Brain pericyte (primary cell): ENCODE data around the gene OCA2.
"Not testable (repeated sequence)": the region's sequence is repeated elsewhere in the genome, so short reads cannot be mapped to it uniquely, and the experiment has no call there.

Source experiments
- DNase-seq: peaks from one replicate; pipeline ENCODE4 v3.0.0-alpha.2; 2012; ENCODE audit warnings: low read depth, low spot score

The OCA2 gene

DNA sequence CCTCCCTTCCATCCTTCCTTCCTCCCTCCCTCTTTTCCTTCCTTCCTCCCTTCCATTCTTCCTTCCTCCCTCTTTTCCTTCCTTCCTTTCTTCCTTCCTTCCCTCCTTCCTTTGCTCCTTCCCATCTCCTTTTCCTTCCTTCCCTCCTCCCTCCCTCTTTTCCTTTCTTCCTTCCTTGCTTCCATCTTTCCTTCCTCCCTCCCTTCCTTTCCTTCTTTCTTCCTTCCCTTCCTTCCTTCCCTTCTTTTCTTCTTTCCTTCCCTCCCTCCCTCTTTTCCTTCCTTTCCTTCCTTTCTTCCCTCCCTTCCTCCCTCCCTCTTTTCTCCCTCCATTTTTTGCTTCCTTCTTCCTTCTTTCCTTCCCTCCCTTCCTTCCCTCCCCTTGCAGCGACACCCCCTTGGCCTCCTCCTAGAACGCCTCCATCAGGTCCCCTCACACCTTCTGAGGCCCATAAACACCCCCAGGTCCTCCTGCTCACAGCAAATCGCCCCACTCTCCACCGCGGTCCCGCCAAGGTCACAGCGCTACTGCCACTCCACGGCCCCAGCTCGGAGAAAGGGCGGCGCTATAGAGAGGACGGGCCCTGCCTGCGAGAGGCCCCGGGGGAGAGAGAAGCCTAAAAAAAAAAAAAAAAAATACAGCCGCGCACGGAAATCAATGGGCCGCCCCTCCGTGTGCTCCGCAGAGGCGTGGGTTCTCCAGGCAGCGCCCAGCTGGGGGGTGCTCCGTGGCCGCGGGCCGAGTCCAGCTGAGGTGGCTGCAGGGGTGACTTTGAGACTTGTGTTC lies 328.2 kb downstream of the OCA2 start:
- DNase-seq = no peak

DNA sequence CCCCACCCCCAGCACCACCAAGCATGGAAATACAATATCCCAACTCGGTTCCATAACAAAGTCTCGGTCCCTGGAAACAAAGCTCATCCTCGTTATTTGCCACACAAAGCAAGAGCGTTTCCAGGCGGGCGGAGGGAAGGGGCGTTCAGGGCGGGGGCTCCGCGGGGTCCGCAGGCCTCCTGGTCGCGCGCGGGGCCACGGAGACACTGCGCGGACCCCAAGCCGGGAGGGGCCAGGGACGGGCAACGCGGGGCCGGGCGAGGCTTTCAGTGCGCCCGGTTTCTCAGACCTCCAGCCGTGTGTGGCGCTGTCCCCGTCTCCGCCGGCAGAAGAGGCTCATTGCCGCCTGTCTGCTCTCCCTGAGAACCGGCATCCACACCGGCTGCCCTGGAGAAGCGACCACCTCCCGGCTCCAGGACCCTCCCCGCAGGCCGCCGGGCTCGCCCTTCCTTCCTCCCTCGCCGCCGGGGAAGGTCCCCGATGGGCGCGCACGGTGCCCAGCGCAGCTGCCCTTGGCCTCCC lies 329.0 kb downstream of the OCA2 start:
- DNase-seq = no peak

DNA sequence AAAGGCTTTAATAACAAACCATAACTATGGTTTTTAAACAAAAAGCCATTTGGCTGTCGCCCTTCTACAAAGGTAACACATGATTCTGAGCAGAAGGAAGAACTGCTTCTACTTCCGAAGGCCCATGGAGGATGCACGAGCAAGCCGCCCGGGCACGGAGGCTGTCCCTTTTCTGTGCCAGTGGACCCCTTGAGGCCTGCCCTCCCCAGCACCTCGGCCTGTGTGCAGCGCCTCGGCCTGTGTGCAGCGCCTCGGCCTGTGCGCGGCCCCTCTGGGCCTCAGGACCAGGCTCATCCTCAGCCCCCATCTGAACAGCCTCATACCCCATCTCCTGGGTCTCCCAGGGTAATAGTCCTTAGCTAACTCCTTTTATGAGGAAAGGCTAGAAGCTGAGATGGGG lies 329.5 kb downstream of the OCA2 start:
- DNase-seq = no peak

DNA sequence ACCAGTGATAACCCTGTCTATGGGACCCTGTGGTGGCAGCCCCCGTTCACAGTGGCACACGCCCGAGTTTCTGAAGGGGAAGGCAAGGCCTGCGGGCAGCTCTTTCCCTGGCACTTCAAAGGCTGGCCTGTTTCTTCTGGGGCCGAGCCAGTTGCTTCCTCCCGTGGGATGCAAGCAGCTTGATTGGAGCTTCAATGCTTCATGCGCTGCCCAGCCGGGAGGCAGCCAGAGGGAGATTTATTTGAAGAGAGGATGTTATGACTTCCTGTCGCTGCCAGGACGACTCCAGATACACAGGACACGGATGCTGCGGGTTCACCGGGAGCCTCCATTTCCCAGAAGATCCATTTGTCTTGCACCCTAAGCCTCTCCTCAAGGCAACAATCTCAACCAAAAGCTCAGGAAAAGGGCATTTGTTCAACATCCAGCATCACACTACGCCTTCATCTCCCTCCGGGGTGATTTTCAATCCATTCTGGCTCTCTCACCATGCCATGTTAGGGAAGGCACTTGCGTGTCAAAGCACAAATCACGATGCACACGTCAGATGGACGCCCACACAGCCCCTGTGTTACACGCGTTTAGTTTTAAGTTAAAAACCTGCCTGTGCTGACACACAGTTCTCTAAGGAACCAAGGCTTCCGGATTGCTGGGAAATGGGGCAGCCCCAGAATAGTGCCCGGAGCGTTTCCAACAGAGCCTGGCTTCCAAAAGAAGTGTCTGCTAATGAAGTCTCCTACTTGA lies 330.2 kb downstream of the OCA2 start:
- DNase-seq = no peak

DNA sequence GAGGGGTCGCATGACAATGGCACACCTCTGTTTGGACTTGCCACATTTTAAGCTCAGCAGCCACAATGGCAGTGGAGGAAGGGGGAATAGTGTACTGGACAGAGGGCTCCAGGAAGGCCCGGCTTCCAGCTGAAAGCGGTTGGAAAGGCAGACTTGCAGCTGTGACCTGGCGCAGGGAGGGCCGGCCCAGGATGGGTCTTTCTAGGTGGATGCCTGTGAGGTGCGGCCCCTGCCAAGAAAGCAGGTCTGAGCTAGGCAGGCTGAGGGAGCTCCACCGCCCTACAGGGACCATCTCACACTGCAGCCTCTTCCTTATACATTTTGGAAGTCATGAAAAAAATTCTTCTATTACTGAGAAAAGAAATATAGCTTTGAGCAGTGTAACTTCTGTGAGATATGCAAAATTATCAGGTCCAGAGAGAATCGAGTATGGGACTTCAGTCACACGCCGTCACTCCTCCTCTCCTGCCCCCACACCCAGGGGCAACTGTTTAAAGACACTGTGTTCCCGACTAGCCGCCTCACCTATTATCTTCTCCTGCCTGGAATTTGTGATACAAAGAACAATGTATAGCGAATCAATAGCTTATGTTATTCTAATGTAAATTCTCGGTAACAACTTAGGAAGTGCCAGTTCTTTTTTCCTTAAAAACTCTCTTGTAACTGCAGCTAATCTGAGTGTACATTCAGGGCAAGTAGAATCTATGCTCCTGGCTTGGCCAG lies 331.0 kb downstream of the OCA2 start:
- no peak for DNase-seq

DNA sequence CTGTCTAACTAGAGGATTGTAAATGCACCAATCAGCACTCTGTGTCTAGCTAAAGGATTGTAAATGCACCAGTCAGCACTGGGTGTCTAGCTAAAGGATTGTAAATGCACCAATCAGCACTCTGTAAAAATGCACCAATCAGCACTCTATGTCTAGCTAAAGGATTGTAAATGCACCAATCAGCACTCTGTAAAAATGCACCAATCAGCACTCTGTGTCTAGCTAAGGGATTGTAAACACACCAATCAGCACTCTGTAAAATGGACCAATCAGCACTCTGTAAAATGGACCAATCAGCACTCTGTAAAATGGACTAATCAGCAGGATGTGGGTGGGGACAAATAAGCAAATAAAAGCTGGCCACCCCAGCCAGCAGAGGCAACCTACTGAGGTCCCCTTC lies 331.7 kb downstream of the OCA2 start:
- not testable (repeated sequence) for DNase-seq

DNA sequence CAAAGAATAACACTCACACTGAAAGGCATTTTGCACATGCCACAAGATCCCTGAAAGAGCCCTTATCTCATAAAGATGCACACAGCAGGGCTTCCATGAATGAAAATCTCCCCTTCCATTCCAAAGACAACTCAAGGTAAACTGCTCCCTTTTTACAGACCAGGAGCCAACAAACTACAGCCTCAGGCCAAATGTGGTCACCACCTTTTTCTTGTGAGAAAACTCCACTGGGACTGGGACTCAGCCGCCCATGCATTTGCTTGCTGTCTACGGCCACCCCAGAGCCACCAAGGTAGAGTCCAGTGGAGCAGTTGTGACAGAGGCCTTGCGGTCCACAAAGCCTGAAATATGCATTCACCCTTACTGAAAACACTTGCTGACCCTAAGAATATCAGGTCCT lies 334.8 kb downstream of the OCA2 start:
- no peak for DNase-seq

DNA sequence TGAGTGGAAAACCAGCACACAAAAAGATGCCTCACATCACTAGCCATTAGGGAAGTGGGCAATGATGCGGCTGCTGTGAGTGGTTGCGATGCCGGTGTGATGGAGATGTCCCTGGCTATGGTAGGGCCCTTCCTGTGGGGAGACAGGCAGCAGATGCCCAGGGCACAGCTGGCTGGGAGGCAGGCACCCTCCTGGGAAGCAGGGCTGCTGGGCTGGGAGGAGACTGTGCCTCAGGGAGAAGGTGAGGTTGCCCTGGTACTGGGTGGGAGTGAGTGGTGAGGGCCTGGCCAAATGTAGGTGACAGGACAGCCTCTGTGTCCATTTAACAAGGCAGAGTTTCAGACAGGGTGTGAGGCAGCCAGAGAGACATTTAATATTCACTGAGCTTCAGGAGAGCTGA lies 335.6 kb downstream of the OCA2 start:
- no peak for DNase-seq

DNA sequence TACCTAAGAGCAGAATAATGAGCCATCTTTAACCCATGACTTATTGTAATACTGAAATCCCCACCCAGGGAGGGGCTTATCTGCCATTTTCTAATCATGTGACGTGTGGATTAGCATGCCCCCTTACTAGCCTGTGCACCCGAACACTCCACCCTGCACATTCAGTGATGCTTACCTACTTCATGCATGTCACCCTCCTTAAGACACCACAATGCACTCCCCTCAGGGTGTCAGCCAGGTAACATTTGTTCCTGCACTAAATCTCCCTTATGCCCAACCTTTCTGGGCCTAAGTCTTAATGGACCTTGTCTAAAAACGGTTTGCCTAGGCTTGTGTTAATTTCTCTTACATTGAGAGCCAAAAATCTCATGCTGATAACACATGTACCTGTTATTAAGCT lies 336.6 kb downstream of the OCA2 start:
- no peak for DNase-seq

DNA sequence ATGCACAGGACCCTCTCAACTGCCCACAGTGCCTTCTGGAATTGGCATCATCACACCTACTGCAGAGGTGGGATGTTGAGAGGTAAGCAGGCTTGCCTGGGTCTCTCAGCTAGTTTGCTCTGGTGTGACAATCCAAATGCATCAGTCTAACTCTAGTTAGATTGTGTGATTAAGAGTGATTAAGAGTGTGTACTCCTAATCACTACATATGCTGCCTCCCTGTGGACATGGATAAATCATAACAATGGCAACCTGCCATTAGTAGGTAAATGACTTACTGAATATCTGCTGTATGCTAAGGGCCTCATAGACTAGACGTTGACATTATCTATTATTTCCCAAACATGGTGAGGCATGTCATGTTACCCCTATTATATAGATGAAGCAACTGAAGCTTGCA lies 342.1 kb downstream of the OCA2 start:
- no peak for DNase-seq

DNA sequence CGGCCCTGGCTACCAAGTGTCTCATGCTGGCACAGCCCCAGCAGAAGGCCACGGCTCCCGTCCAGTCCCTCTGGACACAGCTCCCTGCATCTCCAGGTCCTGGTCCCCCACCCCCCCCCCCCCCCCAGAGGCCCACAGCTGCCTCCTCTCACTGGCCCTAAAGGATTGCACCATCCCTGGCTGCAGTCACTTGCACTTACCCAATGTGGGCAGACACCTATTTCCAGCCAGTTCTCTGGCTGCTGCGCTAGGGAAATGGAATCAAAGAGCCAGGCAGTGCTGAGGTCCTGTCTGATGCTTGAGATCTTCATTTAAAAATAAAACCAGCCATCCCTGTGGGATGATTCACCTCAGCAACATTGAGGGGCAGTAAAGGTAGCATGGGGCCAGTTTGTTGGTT lies 346.4 kb downstream of the OCA2 start:
- DNase-seq = no peak

DNA sequence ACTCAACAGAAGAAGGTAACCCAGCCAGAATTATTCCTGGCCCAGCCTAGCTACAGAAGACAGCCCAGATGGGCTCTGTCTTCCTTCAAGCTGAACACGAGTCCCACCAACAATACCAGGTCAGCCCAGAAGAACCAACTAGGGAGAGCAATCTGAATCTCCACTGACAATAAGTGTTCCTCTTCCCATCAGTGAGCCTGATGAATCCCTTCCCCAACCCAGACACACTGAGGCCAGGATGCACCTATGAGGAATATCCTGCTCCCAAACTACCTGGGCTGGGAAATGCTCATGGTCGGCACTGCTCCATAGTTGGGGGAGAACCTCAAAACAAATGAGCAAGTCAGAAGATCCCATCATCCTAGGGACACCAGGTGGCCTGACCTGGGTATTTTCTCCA lies 351.1 kb downstream of the OCA2 start:
- DNase-seq = no peak

DNA sequence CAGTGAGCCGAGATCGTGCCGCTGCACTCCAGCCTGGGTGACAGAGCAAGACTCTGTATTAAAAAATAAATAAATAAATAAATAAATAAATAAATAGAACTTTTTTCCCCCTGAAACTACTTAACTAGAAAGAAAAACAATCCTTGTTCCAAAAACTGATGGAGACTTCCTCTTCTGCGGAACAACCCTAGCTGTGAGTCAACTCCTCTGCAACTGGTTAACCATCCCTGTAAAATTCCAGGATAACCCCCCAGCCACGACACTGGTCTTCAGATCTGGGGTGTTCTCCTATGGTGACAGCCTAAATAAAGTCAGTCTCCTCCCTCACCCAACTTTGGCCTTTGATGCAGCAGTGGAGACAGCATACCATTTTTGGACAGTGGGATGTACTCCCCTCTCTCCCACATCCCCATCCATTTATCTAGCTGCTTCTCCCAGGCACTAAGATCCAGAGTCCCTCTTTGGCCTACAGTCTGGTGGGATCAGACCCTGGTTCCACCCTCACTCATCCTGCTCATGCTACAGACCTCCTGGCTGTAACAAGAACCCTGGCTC lies 352.6 kb downstream of the OCA2 start:
- DNase-seq = no peak

DNA sequence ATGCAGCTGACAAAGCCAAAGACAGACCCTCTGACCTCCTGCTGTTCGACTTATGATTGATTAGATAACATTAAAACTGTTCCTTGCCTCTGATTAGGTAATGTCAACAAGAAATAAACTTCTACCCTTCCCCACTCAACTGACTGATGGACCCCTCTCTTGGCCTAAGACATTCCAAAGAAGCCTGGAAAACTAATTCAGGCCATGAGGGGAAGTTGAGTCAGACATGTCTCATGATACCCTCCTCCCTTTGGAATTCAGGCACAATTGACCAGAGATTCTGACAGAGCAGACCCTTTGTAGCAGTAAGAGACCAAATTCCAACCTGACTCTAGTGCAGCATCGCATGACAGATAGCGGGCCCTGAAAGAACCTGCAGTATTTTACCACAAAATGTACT lies 354.5 kb downstream of the OCA2 start:
- no peak for DNase-seq

DNA sequence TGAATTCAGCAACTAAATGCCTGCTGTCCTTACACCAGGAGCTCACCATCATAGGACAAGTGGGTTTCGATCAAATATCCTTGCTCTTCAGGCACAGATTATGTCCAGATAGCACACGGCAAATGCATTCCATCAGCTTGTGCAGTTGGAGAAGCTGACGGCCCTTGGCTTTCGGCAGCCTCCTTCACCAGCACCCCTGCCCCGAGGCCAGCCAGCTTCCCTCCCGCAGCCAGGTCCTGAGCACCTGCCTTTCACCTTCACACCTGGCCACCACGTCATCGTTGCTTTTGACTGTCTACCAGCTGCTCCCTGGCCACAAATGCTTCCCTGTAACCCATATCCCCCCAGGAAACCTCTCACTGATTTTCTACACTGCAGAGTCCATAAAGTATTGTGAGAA lies 355.5 kb downstream of the OCA2 start:
- DNase-seq = no peak

DNA sequence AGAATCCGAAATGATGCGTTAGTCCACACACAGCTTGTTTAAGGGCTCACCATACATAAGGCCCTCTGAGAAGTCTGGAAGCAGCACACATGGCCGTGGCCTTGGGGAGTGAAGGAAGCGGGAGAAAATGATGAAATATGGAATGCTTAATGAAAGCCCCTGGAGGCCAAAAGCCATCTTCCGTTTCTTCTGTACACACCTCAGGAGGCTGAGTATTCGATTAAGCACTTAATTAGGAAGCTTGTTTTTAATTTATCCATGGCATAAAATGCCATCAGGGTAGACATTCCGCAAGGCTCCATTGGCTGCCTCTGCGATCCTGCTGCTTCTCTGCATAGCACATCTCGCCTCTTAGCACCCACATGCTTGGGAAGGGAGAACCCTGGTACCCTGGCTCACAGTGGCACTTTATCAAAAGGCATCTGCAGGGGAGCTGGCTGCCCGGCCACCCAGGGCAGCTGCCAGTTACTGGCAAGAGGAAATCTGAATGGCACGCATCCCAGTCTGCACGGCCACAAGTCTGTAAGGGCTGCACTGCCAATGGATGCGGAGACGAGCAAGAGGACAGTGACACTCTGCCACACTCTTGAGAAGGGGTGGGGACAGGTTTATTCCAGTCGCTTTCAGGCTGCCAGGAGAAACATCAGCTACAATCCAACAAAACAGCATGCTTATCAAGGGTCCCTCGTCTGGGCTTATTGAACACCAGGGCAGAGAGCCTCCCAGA lies 356.2 kb downstream of the OCA2 start:
- no peak for DNase-seq

DNA sequence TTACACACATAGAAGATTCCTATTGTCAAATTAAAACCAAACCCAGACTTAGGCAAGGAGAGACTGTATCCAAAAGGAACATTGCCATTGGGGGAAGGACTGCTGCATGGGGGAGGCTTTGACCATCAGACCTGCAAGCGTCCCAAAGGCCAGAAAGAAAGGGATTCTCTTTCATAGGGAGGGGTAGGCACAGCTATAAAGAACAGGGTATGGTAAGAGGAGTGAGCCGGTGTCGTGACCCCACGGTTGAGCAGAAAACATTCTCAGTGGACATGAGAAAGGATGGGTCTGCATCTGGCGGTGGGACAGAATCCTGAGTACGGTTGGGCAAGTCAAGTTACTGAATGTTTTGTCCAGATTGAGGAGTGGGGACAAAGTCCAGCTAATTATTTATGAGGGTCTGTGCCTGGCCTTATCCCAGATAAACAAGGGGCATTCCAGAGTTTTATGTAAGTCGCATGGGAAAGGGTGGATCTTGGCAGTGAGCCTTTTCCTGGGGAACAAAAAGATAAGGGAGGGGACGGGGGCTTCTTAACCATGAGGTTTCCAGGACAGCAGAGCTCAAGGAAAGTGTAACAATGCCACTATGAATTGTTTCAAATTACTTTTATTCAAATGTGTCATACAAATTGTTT lies 357.8 kb downstream of the OCA2 start:
- DNase-seq = no peak

DNA sequence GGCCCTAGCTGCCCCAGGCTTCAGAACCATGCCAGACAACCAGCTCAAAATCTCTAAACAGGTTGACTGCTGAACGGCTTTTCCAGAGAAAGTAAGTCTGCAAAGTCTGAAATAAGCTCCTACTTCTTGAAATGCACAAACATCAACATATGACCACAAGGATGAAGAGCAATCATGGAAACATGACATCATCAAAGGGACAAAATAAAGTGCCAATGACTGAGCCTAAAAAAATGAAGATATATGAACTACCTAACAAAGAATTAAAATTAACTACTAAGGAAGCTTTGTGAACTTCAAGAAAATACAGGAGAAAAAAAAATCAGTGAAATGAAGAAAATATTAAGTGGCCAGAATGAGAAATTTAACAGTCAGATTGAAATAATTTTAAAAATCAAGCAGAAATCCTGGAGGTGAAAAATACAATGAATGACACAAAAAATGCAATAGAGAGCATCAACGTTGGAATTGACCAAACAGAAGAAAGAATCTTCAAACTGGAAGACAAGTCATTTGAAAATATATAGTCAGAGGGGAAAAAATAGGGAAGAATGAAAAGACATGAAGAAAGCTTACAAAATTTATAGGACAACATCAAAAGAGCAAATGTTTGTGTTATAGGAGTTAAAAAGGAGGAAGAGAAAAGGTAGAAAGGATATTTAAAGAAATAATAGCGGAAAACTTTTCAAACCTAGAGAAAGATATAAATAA lies 364.2 kb downstream of the OCA2 start:
- no peak for DNase-seq

DNA sequence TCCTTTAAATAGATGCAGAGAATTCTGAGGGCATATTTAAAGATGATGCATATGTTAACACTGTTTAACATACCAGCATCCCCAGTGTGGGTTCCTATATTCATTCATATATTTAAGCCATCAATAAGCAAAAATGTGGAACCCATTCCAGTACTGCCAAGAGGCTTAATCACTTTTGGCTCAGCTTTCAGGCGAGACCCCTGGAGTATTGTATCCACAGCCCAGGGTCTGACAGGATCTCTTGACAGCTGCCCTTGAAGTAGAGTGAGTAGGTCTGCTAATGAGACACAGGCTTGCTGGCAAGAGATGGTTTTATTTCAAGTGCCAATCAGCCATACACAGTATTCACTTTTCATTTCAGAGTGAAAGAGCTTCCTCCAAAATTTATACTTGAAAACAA lies 367.3 kb downstream of the OCA2 start:
- DNase-seq = no peak

DNA sequence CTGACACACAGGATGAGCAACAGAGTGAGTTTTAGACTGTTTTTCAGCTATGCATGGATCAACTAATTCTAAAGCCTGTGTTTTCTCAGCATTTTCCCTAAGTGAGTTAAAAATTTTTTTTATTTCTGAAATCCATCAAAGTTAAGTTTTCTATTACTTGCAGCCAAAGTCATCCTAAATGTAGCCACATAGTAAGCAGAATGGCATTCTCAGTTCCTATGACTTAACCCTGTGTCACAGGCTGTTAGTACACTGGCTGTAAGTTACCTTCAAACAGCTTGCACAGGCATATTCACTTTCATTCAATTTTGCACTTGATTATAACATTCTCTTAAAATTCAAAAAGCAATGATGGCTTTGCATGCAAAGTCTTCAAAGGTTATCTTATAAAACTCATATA lies 368.2 kb downstream of the OCA2 start:
- DNase-seq = no peak
